Calu3 (cell line): ENCODE measurements around the gene MCTS1. TPM values are rescaled to one million over a fixed set of nuclear protein-coding genes. Genes with fewer than 3 reads are reported as not detected.

ENCODE experiments used
- Bru-seq: library from RNA; stranded (reverse); fragments of 400-500 nt; gene quantifications from one replicate; lab custom pipeline; 2021; lab: Mats Ljungman, UMichigan
- BruChase-seq, 2 experiments: library from RNA; stranded (reverse); fragments of 400-500 nt; gene quantifications; one replicate each; lab custom pipeline; 2021; lab: Mats Ljungman, UMichigan
- BruUV-seq: library from RNA; stranded (reverse); fragments of 400-500 nt; replicated peaks from 2 replicates; lab custom pipeline; 2021; lab: Mats Ljungman, UMichigan
- CTCF ChIA-PET: fragments of 300-600 bp; sonication (Branson Sonifier 250); formaldehyde crosslinking; loops from one replicate; lab custom pipeline; 2022; ENCODE audit warnings: antibody characterized with exemption; lab: Charles Lee
- DNase-seq: peaks from one replicate; pipeline ENCODE4 v3.0.0; 2022
- H3K27ac Mint-ChIP-seq: one replicate; pipeline ENCODE4 v1.8.0; 2022; ENCODE audit warnings: mixed read lengths; ENCODE audit not compliant: unreplicated experiment
- H3K27me3 Mint-ChIP-seq: one replicate; pipeline ENCODE4 v1.8.0; 2022; ENCODE audit warnings: mixed read lengths; ENCODE audit not compliant: unreplicated experiment
- H3K36me3 Mint-ChIP-seq: one replicate; pipeline ENCODE4 v1.8.0; 2022; ENCODE audit warnings: mild to moderate bottlenecking, moderate library complexity, mixed read lengths; ENCODE audit not compliant: insufficient read depth, unreplicated experiment
- H3K4me1 Mint-ChIP-seq: one replicate; pipeline ENCODE4 v1.8.0; 2022; ENCODE audit warnings: mild to moderate bottlenecking, low read depth, mixed read lengths; ENCODE audit not compliant: unreplicated experiment
- H3K4me3 Mint-ChIP-seq: one replicate; pipeline ENCODE4 v1.8.0; 2022; ENCODE audit warnings: mild to moderate bottlenecking, low read depth, moderate library complexity, mixed read lengths; ENCODE audit not compliant: unreplicated experiment
- H3K9me3 Mint-ChIP-seq: one replicate; pipeline ENCODE4 v1.8.0; 2022; ENCODE audit warnings: low read depth, mixed read lengths; ENCODE audit not compliant: unreplicated experiment
- intact Hi-C: fragments of 100-400 bp; cut with micrococcal nuclease; formaldehyde crosslinking; loops from one replicate; pipeline ENCODE4 v1.10.0; 2022; ENCODE audit not compliant: unreplicated experiment
- long read RNA-seq: library from polyadenylated mRNA; stranded (forward); transcript quantifications from one replicate; pipeline ENCODE4 v2.0.0, GENCODE V29; 2022
- total RNA-seq: library from RNA; stranded (reverse); gene quantifications from 2 replicates; pipeline ENCODE4 v1.2.3, GENCODE V29; 2022
- TF ChIP-seq, protein P1 (sequence below): fragments of 200-600 bp; IDR thresholded peaks from one replicate; pipeline ENCODE4 v1.8.0; 2022; ENCODE audit warnings: antibody characterized with exemption; ENCODE audit not compliant: unreplicated experiment

Gene MCTS1, protein sequence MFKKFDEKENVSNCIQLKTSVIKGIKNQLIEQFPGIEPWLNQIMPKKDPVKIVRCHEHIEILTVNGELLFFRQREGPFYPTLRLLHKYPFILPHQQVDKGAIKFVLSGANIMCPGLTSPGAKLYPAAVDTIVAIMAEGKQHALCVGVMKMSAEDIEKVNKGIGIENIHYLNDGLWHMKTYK
- total RNA-seq (64.7 and 67.7 TPM in 2 replicates), Bru-seq, nascent RNA (percentile 86 among the genes with signal in this experiment), BruChase-seq, experiment 1, labeled RNA remaining after a 6-hour chase (percentile 90 among the genes with signal in this experiment), BruChase-seq, experiment 2, labeled RNA remaining after a 2-hour chase (percentile 82 among the genes with signal in this experiment)
- long read RNA-seq, transcript MCTS1-202 (6 exons, 1,018 nt), result major isoform, 109 of 136 reads
- long read RNA-seq, partial matches to known transcripts, result 1 of 136 reads
- long read RNA-seq, other reads (novel, unspliced or antisense), result 25 of 136 reads

DNA sequence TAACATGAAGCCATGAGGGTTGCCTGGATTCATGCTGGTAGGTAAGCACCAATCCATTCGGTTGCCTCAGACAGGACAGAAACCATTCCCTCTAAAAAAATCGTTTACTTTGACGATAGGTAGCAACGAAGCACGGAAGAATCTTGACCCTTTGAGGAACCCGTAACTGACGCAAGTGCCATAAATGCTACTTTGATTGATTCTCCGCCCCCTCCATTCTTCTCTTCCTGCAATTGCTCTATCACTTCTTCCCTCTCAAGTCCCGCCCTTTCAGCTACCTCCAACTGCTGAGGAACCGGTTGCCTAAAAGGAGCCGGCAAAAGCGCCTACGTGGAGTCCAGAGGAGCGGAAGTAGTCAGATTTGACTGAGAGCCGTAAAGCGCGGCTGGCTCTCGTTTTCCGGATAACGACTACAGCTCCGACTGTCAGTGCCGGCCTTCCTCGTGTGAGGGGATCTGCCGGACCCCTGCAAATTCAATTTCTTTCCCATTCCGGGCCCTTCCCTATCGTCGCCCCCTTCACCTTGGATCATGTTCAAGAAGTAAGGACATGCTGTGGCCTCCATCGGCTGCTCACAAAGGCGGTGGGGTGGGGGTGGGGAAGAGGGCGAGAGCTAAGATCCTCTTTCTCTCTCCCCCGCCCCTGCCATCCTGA is at the start of gene MCTS1:
Gene MCTS1, plus strand, starts transcription at position 395 of the 654 bp plus-strand sequence. Its CDS starts 136 bp downstream, at position 531.
- TF ChIP-seq, protein P1, sequence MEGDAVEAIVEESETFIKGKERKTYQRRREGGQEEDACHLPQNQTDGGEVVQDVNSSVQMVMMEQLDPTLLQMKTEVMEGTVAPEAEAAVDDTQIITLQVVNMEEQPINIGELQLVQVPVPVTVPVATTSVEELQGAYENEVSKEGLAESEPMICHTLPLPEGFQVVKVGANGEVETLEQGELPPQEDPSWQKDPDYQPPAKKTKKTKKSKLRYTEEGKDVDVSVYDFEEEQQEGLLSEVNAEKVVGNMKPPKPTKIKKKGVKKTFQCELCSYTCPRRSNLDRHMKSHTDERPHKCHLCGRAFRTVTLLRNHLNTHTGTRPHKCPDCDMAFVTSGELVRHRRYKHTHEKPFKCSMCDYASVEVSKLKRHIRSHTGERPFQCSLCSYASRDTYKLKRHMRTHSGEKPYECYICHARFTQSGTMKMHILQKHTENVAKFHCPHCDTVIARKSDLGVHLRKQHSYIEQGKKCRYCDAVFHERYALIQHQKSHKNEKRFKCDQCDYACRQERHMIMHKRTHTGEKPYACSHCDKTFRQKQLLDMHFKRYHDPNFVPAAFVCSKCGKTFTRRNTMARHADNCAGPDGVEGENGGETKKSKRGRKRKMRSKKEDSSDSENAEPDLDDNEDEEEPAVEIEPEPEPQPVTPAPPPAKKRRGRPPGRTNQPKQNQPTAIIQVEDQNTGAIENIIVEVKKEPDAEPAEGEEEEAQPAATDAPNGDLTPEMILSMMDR, result no peak
- Mint-ChIP-seq H3K27me3 (peaks cover 1% of the 10 kb centered on the region), H3K4me3 (peak within 1 kb of the TSS; percentile 83), H3K9me3 (no peaks in the 10 kb centered on the region), H3K4me1 (no peaks in the 10 kb centered on the region), H3K36me3 (peaks cover 16% of the 10 kb centered on the region), H3K27ac (peak within 1 kb of the TSS; percentile 94)
- DNase-seq, result peak; percentile 85
- CTCF ChIA-PET, result interaction anchor here (0.7 kb wide), 1 partner anchor 42 kb away, joined by 3 read pairs; no protein-coding TSS in a partner anchor
- BruUV-seq, result no TSS peak
- intact Hi-C loops, result loop anchor here (2.0 to 10.0 kb wide), 2 partner anchors 43 to 89 kb away; partner anchors contain the start of gene CUL4B

DNA sequence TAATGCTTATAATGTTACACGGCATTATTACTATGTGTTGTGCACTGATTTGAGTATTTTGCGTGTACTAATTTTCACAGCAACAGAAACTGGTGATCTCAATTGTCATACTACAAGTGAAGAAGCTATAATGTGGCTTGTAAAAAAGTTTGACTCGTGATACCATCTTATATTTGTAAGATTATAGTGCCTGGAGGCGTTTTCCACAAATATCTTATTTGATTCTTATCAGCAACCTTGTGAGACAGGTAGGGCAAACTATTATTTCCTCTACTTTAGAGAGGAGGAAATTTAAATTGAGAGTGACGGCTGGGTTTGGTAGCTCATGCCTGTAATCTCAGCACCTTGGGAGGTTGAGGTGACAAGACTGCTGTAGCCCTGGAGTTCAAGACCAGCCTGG is 47.6 kb upstream of the MCTS1 start:
- H3K36me3 Mint-ChIP-seq, result peaks cover 31% of the 10 kb centered on the region
- no peaks in the 10 kb centered on the region for H3K27me3 Mint-ChIP-seq
- no peaks in the 10 kb centered on the region for H3K9me3 Mint-ChIP-seq
- no peak overlapping the region for H3K4me3 Mint-ChIP-seq
- no peak for DNase-seq
- no peaks in the 10 kb centered on the region for H3K4me1 Mint-ChIP-seq
- BruUV-seq, result no TSS peak
- TF ChIP-seq, protein P1, result no peak
- CTCF ChIA-PET, result no interaction called here
- no peak overlapping the region for H3K27ac Mint-ChIP-seq
- intact Hi-C loops, result no loop called here

DNA sequence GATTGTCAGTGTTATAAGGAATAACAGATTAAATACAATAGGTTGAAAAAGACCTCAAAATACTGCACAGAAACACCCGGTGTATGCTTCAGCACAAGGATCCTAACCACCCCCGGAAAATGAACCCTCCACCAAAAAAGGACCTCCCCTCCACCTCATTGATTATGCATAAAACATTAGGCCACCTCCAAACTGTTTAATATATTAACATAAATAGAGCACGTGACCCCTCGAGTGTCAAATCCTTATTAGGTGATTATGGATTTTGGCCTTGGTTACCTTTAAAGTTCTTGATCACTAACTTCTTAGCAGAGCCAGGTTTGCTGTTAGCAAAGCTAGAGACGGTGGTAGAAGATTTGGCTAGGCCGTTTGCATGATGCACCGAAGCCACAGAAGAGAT is 44.1 kb upstream of the MCTS1 start:
- CTCF ChIA-PET, result interaction anchor here (0.8 kb wide), 1 partner anchor 52 kb away, joined by 5 read pairs; no protein-coding TSS in a partner anchor
- TF ChIP-seq, protein P1, result no peak
- Mint-ChIP-seq H3K36me3 (peaks cover 31% of the 10 kb centered on the region), H3K27ac (peak overlapping the region; percentile 58), H3K27me3 (no peaks in the 10 kb centered on the region), H3K4me3 (peak overlapping the region; percentile 76), H3K9me3 (no peaks in the 10 kb centered on the region), H3K4me1 (peaks cover 9% of the 10 kb centered on the region)
- intact Hi-C loops, result loop anchor here (2.0 kb wide), 1 partner anchor 45 kb away; the partner anchor contains the start of gene MCTS1
- no peak for DNase-seq
- BruUV-seq, result no TSS peak

DNA sequence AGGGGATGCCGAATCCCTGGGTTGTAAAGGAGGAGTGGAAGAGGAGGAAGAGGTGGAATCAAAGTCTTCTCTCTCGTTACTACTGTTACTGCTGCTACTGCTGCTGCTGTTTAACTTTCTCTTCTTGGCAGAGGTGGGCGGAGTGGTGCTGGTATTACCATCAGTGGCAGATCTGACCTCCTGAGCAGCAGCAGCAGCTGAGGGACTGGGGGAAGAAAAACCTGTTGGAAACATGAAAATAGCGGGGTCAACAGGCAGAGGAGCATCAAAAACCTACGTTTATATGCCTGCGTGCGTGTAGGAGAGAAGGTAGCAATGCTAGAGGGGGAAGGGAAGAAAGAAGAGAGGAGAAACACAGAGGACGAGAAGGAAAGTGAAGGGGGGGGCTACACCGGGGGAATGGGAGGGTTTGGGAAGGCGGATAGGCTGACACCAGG is 43.5 kb upstream of the MCTS1 start:
- H3K27ac Mint-ChIP-seq, result peak overlapping the region; percentile 58
- H3K9me3 Mint-ChIP-seq, result no peaks in the 10 kb centered on the region
- peak; percentile 18 for DNase-seq
- TF ChIP-seq, protein P1, result no peak
- CTCF ChIA-PET, result interaction anchor here (0.6 to 0.8 kb wide), 2 partner anchors 17 to 52 kb away, joined by 4 to 5 read pairs; no protein-coding TSS in a partner anchor
- no TSS peak for BruUV-seq
- peaks cover 31% of the 10 kb centered on the region for H3K36me3 Mint-ChIP-seq
- no peaks in the 10 kb centered on the region for H3K27me3 Mint-ChIP-seq
- peaks cover 9% of the 10 kb centered on the region for H3K4me1 Mint-ChIP-seq
- intact Hi-C loops, result loop anchor here (2.0 kb wide), 1 partner anchor 44 kb away; the partner anchor contains the start of gene MCTS1
- peak overlapping the region; percentile 76 for H3K4me3 Mint-ChIP-seq
